ENCODE measurements around the gene ZMAT3.
A peak's percentile ranks its signal among the peaks of the same experiment; 100 is the strongest.

The ZMAT3 gene

DNA sequence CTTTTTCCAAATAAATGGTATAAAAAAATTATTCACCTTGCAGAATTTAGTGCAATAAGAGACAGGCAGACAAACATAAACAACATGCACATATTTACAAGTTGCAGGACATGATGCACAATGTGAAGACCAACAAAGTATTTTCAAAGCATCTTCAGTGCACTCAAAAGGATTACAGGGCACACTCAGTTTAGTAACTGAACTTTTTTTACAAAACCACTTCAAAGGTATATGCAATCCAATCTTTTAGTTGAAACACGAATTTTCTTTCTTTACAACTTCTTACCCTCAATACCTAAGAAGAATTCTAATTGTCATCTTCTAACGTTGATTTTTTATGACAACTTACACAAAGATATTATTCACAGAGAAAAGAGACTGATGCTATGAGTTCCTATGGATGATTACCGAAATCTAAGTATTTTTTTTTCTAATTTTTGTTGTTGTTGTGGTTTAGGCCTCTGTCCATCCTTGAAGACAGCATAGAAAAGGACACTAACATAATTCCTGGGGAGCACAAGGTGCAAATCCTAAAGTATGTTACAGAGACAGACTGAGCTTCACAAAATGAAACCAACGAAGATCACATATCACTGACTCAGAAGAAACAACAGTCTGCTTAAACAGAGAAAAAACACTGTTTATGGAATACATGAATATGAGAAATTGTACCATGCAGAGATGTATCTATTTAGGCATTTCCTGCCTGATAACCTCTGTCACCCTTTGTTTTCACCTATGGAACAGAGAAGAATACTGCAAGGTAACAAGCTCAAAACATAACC lies 50.3 kb downstream of the ZMAT3 start:
- no peak for DNase-seq (ENCODE audit: low spot score)

DNA sequence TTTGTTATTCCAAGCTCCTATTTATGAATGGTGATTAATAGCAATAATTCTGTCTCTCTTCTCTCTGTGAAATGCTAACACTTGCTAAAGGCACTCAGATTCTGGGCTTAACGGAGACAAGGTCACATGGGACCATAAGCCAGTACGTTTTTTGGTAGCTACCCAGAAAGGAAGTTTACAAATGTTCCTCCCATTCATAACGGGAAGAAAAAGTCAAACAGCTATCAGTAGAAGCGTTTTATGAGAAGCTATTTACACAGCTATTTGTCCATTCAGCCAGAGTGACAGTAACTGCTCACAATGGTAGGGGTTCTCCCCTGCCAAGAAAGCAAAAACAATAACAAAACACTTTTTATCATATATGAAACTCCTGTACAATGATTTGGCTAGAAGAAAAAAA lies 51.5 kb downstream of the ZMAT3 start:
- no peak for DNase-seq (ENCODE audit: low spot score)

DNA sequence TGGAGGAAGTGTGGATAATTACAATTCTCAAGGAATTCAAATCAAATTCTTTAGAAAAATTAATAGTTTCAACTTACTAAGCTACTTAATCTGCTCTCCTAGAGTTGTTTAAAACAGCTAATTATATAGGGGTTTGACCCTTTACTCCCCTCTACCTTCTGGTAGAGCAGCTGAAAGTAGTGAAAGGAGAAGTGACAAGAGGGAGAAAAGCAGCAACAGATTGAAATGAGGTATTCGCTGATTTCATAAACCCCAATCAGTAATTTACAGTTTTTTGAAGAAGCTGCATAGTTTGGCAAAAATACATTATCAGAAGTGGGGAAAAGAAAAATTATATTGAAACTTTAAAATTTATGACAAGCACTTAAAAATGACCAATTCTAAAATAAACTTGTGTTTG lies 52.8 kb downstream of the ZMAT3 start:
- no peak for DNase-seq (ENCODE audit: low spot score)

DNA sequence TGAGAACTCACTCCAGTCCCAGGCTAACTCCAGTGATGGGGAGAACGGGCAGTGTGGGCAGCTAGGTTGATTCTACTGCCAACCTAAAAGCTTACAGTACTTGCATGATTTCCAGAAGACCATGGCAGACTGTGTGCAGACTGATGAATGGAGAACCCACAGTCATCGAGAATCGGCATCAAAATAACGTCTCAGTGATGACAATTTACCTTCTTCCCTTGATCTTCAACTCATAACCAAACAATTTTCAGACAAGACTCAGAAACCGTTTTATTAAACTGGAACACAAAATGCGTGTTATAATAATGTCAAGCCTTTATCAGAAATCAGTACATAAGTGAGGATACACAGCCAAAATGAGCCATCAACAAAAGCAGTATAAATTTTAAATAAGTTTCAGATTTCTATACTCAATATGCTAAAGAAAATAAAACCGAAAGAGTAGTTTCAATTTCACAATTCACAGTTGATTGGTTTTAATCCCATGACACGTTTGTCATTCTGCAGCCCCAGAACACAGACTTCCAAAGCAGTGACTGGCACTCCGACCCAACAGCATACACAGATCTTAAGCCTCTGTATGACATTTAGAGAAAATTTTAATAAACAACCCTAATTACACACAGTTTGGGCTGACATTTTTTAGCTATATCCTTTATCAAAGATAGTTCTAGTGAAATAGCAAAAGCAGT lies 54.5 kb downstream of the ZMAT3 start:
- no peak for DNase-seq (ENCODE audit: low spot score)

DNA sequence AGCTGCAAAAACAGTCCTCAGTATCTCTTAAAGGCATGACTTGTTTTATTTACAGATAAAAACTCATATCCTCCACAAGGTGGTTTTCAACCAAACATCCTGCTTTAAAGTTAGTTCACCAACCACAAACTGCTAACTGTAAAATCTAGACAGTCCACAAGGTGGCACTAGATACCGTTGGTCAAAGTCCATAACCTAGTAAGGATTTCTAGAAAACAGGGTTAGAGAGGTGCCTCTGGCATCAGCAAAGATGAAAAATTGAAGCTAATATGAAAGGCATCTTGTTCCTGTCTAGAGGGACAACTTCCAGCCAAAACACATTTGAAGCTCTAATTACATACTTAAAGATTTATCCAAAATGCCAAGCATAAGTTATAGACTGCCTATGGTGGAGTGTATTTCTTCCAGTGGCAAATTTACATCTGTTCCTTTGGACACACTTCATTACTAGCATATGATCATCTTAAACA lies 56.0 kb downstream of the ZMAT3 start:
- peak; percentile 79 for DNase-seq (ENCODE audit: low spot score)

DNA sequence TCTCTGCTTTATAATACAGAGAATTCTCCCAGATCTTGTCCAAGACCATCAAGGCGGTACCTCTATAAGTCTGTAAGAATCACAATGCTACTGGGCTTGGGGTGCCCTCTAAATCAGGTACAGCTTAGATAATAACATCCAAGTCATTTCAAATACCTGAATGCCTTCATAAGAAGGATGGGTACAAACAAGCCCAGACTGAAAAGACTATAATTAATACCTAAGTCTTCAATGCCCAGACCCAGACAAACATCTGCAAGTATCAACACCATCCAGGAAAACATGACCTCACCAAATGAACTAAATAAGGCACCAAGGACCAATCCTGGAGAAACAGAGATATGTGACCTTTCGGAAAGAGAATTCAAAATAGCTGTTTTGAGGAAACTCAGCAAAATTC lies 65.9 kb downstream of the ZMAT3 start:
- DNase-seq (ENCODE audit: low spot score) = no peak

DNA sequence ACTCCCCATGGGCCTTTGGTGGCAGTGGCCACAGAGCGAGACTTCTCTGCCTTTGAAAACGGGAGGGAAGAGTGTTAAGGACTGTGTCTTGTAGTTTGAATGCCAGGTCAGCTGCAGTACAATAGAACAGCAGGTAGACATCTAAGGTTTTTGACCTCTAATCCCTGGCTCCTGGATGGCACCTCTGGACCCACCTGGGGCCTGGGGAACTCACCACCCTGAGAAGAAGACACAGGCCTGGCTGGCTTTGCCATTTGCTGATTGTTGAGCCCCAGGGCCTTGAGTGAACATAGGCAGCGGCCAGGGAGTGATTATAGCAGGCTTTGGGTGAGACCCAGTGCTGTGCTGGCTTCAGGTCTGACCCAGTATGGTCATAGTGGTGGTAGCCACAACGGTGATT lies 66.4 kb downstream of the ZMAT3 start:
- no peak for DNase-seq (ENCODE audit: low spot score)

DNA sequence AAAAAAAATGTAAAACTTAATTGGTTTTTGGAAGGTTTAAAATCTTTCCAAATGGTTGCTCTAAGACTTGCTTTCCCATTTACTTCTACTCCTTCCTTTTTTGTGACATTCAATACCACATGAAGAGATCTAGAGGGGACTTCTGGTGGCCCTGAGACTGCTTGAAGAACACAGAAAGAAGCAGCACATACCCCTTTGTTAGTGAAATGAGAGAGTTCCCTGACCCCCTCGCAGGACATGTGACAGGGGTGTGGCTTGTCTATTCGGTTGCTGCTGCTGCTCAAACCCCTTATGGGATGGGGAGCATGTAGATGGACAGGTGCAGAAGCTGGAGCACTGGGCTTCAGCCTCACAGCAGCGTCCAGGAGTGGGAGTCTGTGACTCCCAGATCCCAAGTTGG lies 71.0 kb downstream of the ZMAT3 start:
- DNase-seq (ENCODE audit: low spot score) = no peak

DNA sequence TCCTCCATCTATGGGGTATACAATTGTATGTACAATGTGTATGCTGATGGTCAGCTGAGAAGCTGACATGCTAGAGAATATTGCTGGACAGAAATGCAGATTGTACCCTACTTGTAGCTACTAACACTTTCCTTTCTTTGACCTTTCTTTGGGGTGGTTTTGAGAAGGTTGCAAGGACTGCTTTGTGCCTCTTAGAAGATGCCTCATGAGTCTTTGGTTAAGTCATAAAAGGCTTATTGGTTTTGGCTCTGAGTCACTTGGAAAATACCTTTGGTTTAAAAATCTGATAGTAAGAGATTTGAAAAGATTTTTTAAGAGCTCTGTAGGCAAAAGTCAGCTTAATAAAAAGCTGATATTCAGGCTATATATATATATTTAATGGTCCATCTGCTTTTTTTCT lies 71.5 kb downstream of the ZMAT3 start:
- no peak for DNase-seq (ENCODE audit: low spot score)

DNA sequence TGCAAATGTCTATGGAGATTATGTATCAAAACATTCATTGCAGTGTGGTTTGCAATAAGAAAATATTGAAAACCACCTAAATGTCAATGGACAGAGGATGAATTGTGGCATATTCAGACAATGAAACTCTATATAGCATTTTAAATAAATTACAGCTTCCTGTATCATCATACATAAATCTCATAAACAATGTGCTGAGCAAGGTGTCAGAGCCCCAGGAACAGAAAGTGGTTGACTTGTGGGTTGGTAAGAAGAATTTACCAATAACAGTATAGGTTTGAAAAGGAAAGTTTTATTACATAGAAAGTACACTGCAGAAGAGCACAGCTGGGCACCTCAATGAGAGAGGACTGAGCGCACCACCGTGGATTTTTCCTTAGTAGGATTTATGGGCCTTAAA lies 75.2 kb downstream of the ZMAT3 start:
- DNase-seq (ENCODE audit: low spot score) = no peak

DNA sequence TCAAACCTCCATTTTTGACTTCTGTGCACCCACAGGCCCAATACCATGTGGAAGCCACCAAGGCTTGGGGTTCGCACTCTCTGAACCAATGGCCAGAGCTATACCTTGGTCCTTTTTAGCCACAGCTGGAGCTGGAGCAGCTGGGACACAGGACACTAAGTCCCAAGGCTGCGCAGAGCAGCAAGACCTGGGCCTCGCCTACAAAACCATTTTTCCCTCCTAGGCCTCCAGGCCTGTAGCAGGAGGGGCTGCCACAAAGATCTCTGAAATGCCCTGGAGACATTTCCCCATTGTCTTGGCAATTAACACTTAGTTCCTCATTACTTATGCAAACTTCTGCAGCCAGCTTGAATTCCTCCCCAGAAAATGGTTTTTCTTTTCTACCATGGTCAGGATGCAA lies 81.3 kb downstream of the ZMAT3 start:
- DNase-seq (ENCODE audit: low spot score) = no peak

DNA sequence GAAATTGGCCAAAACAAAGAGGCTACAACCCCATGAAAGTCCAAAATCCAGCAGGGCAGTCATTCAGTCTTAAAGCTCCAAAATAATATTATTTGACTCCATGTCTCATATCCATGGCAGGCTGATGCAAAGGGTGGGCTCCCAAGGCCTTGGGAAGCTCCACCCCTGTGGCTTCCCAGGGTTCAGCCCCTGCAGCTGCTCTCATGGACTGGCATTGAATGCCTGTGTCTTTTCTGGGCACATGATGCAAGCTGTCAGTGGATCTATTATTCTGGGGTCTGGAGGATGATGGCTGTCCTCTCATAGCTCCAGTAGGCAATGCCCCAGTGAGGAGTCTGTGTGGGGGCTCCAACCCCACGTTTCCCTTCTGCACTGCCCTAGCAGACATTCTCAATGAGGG lies 81.8 kb downstream of the ZMAT3 start:
- no peak for DNase-seq (ENCODE audit: low spot score)

DNA sequence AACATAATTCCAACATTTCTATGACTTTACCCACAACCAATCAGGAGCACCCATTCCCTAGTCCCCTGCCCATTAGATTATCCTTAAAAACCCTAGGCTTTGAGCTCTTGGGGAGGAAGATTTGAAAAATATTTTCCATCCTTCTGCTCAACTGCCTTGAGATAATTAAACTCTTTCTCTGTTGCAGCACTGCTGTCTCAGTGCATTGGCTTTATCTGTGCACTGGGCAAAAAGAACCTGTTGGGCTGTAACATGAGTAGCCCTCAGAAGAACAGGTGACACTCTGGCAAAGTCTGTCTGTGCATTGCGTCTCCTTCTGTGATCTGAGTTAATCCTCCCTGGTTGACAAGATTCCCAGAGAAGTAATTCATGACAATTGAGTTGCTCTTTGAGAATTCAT lies 83.9 kb downstream of the ZMAT3 start:
- DNase-seq (ENCODE audit: low spot score) = no peak

DNA sequence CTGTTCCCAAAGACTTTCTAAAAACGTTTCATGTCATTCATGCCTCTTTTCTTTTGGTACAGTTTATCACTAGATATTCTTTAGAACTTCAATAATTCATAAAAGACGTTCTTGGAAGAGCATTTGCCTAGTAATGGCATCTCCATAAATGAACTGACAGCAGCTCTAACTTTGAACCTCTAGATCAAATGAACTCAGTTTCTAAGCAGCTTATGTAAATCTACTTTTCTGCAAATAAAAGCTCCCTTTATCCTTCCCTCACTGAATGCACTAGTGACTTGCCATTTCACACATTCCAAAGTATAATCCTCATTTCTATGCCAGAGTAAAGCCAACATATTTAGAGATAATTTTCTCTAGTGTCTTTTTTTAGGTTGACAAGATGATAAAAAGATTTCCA lies 85.2 kb downstream of the ZMAT3 start:
- no peak for DNase-seq (ENCODE audit: low spot score)

DNA sequence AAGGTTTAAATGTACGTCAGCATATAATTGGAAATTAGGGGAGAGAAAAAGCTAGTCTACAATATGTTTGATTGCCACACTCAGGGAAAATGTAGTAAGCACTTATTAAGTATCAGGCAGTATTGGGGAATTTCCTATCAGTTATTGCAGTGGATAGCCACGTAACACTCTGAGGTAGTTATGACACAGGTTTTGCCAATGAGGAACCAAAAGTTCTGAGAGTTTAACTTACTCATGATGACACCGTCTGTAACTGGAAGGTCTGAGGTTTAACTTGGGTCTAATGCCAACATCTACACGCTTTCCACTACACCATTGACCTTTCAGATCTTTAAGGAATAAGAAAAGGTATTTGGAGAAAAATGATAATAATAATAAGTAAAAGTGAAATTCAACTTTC lies 89.5 kb downstream of the ZMAT3 start:
- DNase-seq (ENCODE audit: low spot score) = no peak

DNA sequence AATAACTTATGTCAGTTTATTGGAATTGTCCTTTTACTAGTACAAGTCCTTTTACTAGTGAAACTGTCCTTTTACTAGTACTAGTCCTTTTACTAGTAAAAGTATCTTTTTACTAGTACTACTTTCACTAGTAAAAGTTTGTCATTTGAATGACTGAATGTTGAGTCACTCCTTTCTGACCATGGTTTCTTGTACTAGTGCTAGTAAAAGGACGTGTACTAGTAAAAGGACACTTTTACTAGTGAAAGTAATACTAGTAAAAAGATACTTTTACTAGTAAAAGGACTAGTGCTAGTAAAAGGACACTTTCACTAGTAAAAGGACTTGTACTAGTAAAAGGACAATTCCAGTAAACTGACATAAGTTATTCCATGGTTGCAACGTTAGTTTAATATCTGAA lies 96.3 kb downstream of the ZMAT3 start:
- no peak for DNase-seq (ENCODE audit: low spot score)

DNA sequence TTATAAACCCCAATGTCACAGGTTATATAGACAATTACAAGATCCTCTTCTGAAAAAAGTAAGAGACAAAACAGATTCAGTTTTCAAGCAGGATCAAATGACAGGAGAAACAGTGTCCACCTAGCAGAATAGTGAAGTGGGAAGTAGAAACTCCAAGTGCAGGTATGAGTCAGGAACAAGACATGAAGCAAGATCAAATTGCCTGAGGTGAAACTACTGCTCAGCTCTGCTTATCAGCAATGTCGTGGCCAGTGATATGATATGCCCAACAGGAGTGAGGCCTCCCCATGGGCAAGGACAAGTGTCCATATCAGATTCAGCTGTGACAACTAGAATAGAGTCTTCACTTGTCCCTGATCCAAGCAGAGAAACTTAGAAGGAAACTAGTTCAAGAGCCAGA lies 100.0 kb downstream of the ZMAT3 start:
- DNase-seq (ENCODE audit: low spot score) = no peak

DNA sequence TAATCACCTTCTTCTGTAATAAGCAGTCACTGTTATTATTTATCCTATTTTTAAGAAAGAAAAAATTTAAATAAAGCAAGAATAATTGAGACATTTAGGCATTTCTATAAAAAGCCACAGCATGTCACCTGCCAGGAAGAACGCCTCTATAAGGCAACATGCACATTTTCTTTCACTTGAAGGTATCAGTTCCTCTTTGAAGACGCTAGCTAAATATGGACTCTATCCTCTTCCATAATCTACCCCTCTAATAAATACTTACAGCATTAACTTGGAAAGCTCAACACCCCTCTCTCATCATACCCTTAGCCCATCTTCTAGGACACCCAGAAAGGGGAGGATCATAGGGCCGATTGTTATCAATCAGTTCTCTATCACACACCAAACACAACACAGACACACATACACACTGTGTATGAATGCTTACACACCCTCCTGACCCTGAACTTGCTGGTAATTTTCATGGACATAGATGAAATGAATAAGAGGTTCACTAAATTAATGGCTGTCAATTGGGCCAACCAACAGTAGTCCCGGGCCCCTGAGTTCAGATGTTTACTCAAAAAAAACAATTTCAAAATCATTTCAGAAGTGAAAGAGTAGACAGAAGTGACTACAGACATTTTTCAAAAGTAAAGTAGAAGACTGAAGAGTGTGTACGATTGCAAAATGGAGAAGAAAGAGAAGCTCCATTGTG lies 102.5 kb downstream of the ZMAT3 start:
- no peak for DNase-seq (ENCODE audit: low spot score)
